OCI-LY3 (cell line): ENCODE results near the gene LGALS14.

ENCODE experiments used
- CTCF ChIP-seq: fragments of 200-600, 300-600 bp; sonication (generic); IDR thresholded peaks from 2 replicates; pipeline ENCODE4 v1.5.1; 2014; ENCODE audit warnings: antibody characterized with exemption, low read length, low read depth
- EZH2phosphoT487 ChIP-seq: fragments of 200-600 bp; shearing (Covaris generic); IDR thresholded peaks from 2 replicates; pipeline ENCODE4 v1.6.1; 2018; ENCODE audit warnings: antibody characterized with exemption, mixed run types, low read depth

- TF ChIP-seq EZH2phosphoT487 (no peak), CTCF (no peak)
Observed at GRCh38 chr19:39754971-39755370, 50.7 kb downstream of the LGALS14 start.
